GM23248 (cell line): ENCODE results near the gene SND1.

Experiments
- EZH2 ChIP-seq: fragments of 200-600 bp; sonication (generic); IDR thresholded peaks from 2 replicates; pipeline ENCODE4 v1.6.1; 2018; ENCODE audit warnings: antibody characterized with exemption, mild to moderate bottlenecking; ENCODE audit not compliant: insufficient read depth, poor library complexity, severe bottlenecking
- EZH2phosphoT487 ChIP-seq: fragments of 200-600 bp; sonication (generic); IDR thresholded peaks from 2 replicates; pipeline ENCODE4 v1.6.1; 2018; ENCODE audit warnings: antibody characterized with exemption, moderate library complexity, mild to moderate bottlenecking, low read depth; ENCODE audit not compliant: insufficient read depth

- no peak for TF ChIP-seq EZH2phosphoT487
- TF ChIP-seq EZH2 = no peak
Observed at GRCh38 chr7:127948312-127948711, 296.3 kb downstream of the SND1 start.
